ENCODE data around the gene CISTR.
A peak's percentile ranks its signal among the peaks of the same experiment; 100 is the strongest.
"Not testable (repeated sequence)": the region's sequence is repeated elsewhere in the genome, so short reads cannot be mapped to it uniquely, and the experiment has no call there.

The CISTR gene

GRCh38 chr12:53719649-53720048, 32.1 kb downstream of the CISTR start:
- DNase-seq (ENCODE audit: low read depth), result no peak

GRCh38 chr12:53718567-53718966, 33.2 kb downstream of the CISTR start:
- not testable (repeated sequence) for DNase-seq (ENCODE audit: low read depth); H3K4me3 ChIP-seq (ENCODE audit: low read length)

More at GRCh38 chr12:53719649-53720048, 32.1 kb downstream of the CISTR start:
- no peak overlapping the region for H3K4me3 ChIP-seq (ENCODE audit: low read length)
- TF ChIP-seq CTCF (conservative IDR thresholded peaks at IDR 0.05; ENCODE audit: low read length), result no peak

- no peak for DNase-seq (ENCODE audit: low read depth)
- TF ChIP-seq CTCF (conservative IDR thresholded peaks at IDR 0.05; ENCODE audit: low read length), result no peak
- no peak overlapping the region for H3K4me3 ChIP-seq (ENCODE audit: low read length)
Measured at GRCh38 chr12:53717319-53717718, 34.5 kb downstream of the CISTR start.

GRCh38 chr12:53714004-53714403, 37.8 kb downstream of the CISTR start:
- no peak for DNase-seq (ENCODE audit: low read depth)
- H3K4me3 ChIP-seq (ENCODE audit: low read length), result no peak overlapping the region
- TF ChIP-seq CTCF (conservative IDR thresholded peaks at IDR 0.05; ENCODE audit: low read length), result no peak

GRCh38 chr12:53713516-53713915, 38.3 kb downstream of the CISTR start:
- TF ChIP-seq CTCF (conservative IDR thresholded peaks at IDR 0.05; ENCODE audit: low read length), result no peak
- no peak for DNase-seq (ENCODE audit: low read depth)
- H3K4me3 ChIP-seq (ENCODE audit: low read length), result no peak overlapping the region

- H3K4me3 ChIP-seq (ENCODE audit: low read length), result no peak overlapping the region
- TF ChIP-seq CTCF (conservative IDR thresholded peaks at IDR 0.05; ENCODE audit: low read length), result no peak
- DNase-seq (ENCODE audit: low read depth), result no peak
Measured at GRCh38 chr12:53712059-53712643, 39.6 kb downstream of the CISTR start.

GRCh38 chr12:53710091-53710490, 41.7 kb downstream of the CISTR start:
- TF ChIP-seq CTCF (conservative IDR thresholded peaks at IDR 0.05; ENCODE audit: low read length), result no peak
- DNase-seq (ENCODE audit: low read depth), result no peak
- no peak overlapping the region for H3K4me3 ChIP-seq (ENCODE audit: low read length)

- TF ChIP-seq CTCF (conservative IDR thresholded peaks at IDR 0.05; ENCODE audit: low read length), result no peak
- peak; percentile 17 for DNase-seq (ENCODE audit: low read depth)
- H3K4me3 ChIP-seq (ENCODE audit: low read length), result no peak overlapping the region
Measured at GRCh38 chr12:53709671-53710070, 42.1 kb downstream of the CISTR start.
